HG03521 (cell line): ENCODE results near the gene RANBP17.

Experiments used
- ATAC-seq: cut with Tn5 transposase; IDR thresholded peaks from one replicate; pipeline ENCODE4 v1.9.1; 2021; ENCODE audit warnings: mild to moderate bottlenecking, moderate library complexity; ENCODE audit not compliant: unreplicated experiment

RANBP17 gene

DNA sequence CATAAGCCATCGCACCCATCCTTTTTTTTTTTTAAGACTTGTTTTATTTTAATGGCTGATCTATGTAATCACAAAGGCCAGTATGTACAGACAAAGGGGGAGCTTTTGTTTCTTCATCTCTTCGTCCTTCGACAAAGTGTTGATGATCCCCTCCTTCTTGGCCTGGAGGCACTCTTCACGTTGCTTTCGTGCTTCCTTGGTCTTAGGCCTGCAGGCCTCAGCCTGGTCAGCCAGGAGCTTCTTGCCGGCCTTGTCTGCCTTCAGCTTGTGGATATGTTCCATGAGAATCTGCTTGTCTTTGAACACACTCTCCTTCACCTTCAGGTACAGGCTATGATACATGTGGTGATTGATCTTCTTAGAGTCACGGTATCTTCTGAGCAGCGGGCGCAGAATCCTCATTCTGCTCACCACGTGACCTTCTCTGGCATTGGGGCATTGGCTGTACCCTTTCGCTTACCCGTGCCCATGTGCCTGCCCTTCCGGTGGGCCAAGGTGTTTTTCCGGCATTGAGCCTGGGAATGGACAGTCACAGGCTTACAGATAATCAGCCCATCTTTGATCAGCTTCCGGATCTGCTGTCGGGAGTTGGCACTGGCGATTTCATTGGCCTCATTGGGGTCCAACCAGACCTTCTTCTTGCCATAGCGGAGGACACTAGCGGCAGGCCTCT is 483.3 kb downstream of the RANBP17 start:
- ATAC-seq, result no peak
